GM21447 (cell line): Measurements from ENCODE around the gene ENKUR.
"Not testable (repeated sequence)": the region's sequence is repeated elsewhere in the genome, so short reads cannot be mapped to it uniquely, and the experiment has no call there.

Source experiments
- ATAC-seq: cut with Tn5 transposase; IDR thresholded peaks from one replicate; pipeline ENCODE4 v1.9.1; 2021; ENCODE audit not compliant: unreplicated experiment

The ENKUR gene

GRCh38 chr10:24979685-24980084 lies 36.3 kb downstream of the ENKUR start:
- ATAC-seq = no peak

GRCh38 chr10:24974976-24975375 lies 41.0 kb downstream of the ENKUR start:
- no peak for ATAC-seq

GRCh38 chr10:24973163-24973562 lies 42.8 kb downstream of the ENKUR start:
- no peak for ATAC-seq

- ATAC-seq = no peak
These were observed 44.6 kb downstream of the ENKUR start for GRCh38 chr10:24971374-24971773.

- no peak for ATAC-seq
These were observed 46.1 kb downstream of the ENKUR start for GRCh38 chr10:24969841-24970281.

GRCh38 chr10:24968951-24969350 lies 47.0 kb downstream of the ENKUR start:
- not testable (repeated sequence) for ATAC-seq

GRCh38 chr10:24968349-24968748 lies 47.6 kb downstream of the ENKUR start:
- no peak for ATAC-seq

GRCh38 chr10:24966962-24967481 lies 48.9 kb downstream of the ENKUR start:
- ATAC-seq = no peak

- ATAC-seq = no peak
These were observed 50.9 kb downstream of the ENKUR start for GRCh38 chr10:24965051-24965450.

- no peak for ATAC-seq
These were observed 52.4 kb downstream of the ENKUR start for GRCh38 chr10:24963521-24964041.

GRCh38 chr10:24962995-24963394 lies 53.0 kb downstream of the ENKUR start:
- no peak for ATAC-seq

- no peak for ATAC-seq
These were observed 54.4 kb downstream of the ENKUR start for GRCh38 chr10:24961582-24961981.

GRCh38 chr10:24959382-24959730 lies 56.6 kb downstream of the ENKUR start:
- ATAC-seq = no peak

GRCh38 chr10:24958721-24959381 lies 57.1 kb downstream of the ENKUR start:
- ATAC-seq = no peak

- no peak for ATAC-seq
These were observed 57.8 kb downstream of the ENKUR start for GRCh38 chr10:24958091-24958720.

- ATAC-seq = not testable (repeated sequence)
These were observed 58.3 kb downstream of the ENKUR start for GRCh38 chr10:24957624-24958051.

- ATAC-seq = no peak
These were observed 62.3 kb downstream of the ENKUR start for GRCh38 chr10:24953675-24954074.

- peak; percentile 62 for ATAC-seq
These were observed 63.0 kb downstream of the ENKUR start for GRCh38 chr10:24952707-24953645.

GRCh38 chr10:24952143-24952706 lies 63.7 kb downstream of the ENKUR start, which contains the start of gene PRTFDC1:
PRTFDC1 (minus strand) TSS chr10:24952606; CDS start chr10:24952575, 31 bp downstream.
- ATAC-seq = peak; percentile 30

GRCh38 chr10:24951201-24952142 lies 64.5 kb downstream of the ENKUR start:
- ATAC-seq = no peak
